SU-DHL-6 (cell line): ENCODE measurements around the gene IFIT3.

Source experiments
- H2AFZ ChIP-seq: fragments of 200-600 bp; sonication (generic); 2 replicates; pipeline ENCODE4 v1.6.1; 2014; ENCODE audit warnings: low read depth, mild to moderate bottlenecking, moderate library complexity, mixed read lengths, antibody characterized with exemption, low read length; ENCODE audit not compliant: severe bottlenecking
- H3F3A ChIP-seq: fragments of 200-600 bp; shearing (Covaris generic); 2 replicates; pipeline ENCODE4 v1.6.0; 2016; ENCODE audit warnings: antibody characterized with exemption, mild to moderate bottlenecking; ENCODE audit not compliant: insufficient read depth
- H3K27ac ChIP-seq: fragments of 200-600 bp; sonication (generic); 2 replicates; pipeline ENCODE4 v1.5.1; 2016; ENCODE audit warnings: low read depth, mild to moderate bottlenecking, low read length, moderate library complexity, mixed read lengths
- H3K27me3 ChIP-seq: fragments of 200-600 bp; sonication (generic), shearing (Covaris generic); 2 replicates; pipeline ENCODE4 v1.6.0; 2014; ENCODE audit warnings: mild to moderate bottlenecking, low read length
- H3K36me3 ChIP-seq: fragments of 200-600 bp; sonication (generic); 2 replicates; pipeline ENCODE4 v1.6.1; 2014; ENCODE audit warnings: mild to moderate bottlenecking, low read length, mixed read lengths
- H3K4me2 ChIP-seq: fragments of 300-600, 200-600 bp; shearing (Covaris generic), sonication (generic); 2 replicates; pipeline ENCODE4 v1.6.0; 2014; ENCODE audit warnings: low read length, low read depth, mild to moderate bottlenecking; ENCODE audit not compliant: poor library complexity, severe bottlenecking
- H3K4me3 ChIP-seq: fragments of 200-600 bp; sonication (generic); 2 replicates; pipeline ENCODE4 v1.5.1; 2014; ENCODE audit warnings: antibody characterized with exemption, low read length, mild to moderate bottlenecking, mixed read lengths; ENCODE audit not compliant: insufficient read depth, poor library complexity, severe bottlenecking
- H3K79me2 ChIP-seq: fragments of 200-600 bp; sonication (generic); 2 replicates; pipeline ENCODE4 v1.6.1; 2014; ENCODE audit warnings: mild to moderate bottlenecking, low read length, moderate library complexity; ENCODE audit not compliant: insufficient read depth
- H3K9ac ChIP-seq: fragments of 200-600 bp; sonication (generic); 2 replicates; pipeline ENCODE4 v1.7.0; 2014; ENCODE audit warnings: mild to moderate bottlenecking, low read length
- H3K9me2 ChIP-seq: fragments of 200-600 bp; sonication (generic); replicated peaks from 2 replicates; pipeline ENCODE4 v1.6.1; 2014; ENCODE audit warnings: low read length; ENCODE audit not compliant: insufficient read depth
- H3K9me3 ChIP-seq: fragments of 200-600 bp; sonication (generic); 2 replicates; pipeline ENCODE4 v1.6.1; 2014; ENCODE audit warnings: low read length, mixed read lengths; ENCODE audit not compliant: insufficient read depth
- H4K20me1 ChIP-seq: fragments of 200-600 bp; sonication (generic); 2 replicates; pipeline ENCODE4 v1.6.1; 2014; ENCODE audit warnings: low read depth, mild to moderate bottlenecking, antibody characterized with exemption, low read length, moderate library complexity, mixed read lengths
- CTCF ChIP-seq: fragments of 200-600 bp; sonication (generic); IDR thresholded peaks from one replicate; pipeline ENCODE4 v1.5.1; 2017; ENCODE audit warnings: antibody characterized with exemption, mild to moderate bottlenecking, low read length, moderate library complexity; ENCODE audit not compliant: insufficient read depth, poor library complexity, severe bottlenecking
- EZH2phosphoT487 ChIP-seq: fragments of 200-600 bp; sonication (generic), shearing (Covaris generic); conservative IDR thresholded peaks from 2 replicates; pipeline ENCODE4 v1.6.1; 2018; ENCODE audit warnings: mild to moderate bottlenecking, antibody characterized with exemption, low read length, moderate library complexity, mixed read lengths

Gene IFIT3

GRCh38 chr10:89342206-89342958, 14.6 kb downstream of the IFIT3 start:
- H3K27ac ChIP-seq, result no peak overlapping the region
- H3K27me3 ChIP-seq, result 0 out of 2 replicates have a peak, but pooled peaks cover 3% of the 10 kb centered on the region
- no peak overlapping the region for H3K9ac ChIP-seq
- TF ChIP-seq EZH2phosphoT487, result no peak
- TF ChIP-seq CTCF, result no peak
- H2AFZ ChIP-seq, result no peak overlapping the region
- no peaks in the 10 kb centered on the region for H3K79me2 ChIP-seq
- H3F3A ChIP-seq, result no peaks in the 10 kb centered on the region
- H3K4me3 ChIP-seq, result no peak overlapping the region
- no peaks in the 10 kb centered on the region for H3K36me3 ChIP-seq
- H3K9me2 ChIP-seq, result no peaks in the 10 kb centered on the region
- no peaks in the 10 kb centered on the region for H4K20me1 ChIP-seq
- no peak overlapping the region for H3K4me2 ChIP-seq
- no peaks in the 10 kb centered on the region for H3K9me3 ChIP-seq

GRCh38 chr10:89343089-89343767, 15.4 kb downstream of the IFIT3 start:
- H3K9me2 ChIP-seq, result no peaks in the 10 kb centered on the region
- no peaks in the 10 kb centered on the region for H3K9me3 ChIP-seq
- H3K79me2 ChIP-seq, result no peaks in the 10 kb centered on the region
- TF ChIP-seq CTCF, result no peak
- TF ChIP-seq EZH2phosphoT487, result no peak
- H3K27me3 ChIP-seq, result 0 out of 2 replicates have a peak, but pooled peaks cover 3% of the 10 kb centered on the region
- H3K4me3 ChIP-seq, result no peak overlapping the region
- no peak overlapping the region for H2AFZ ChIP-seq
- H3K9ac ChIP-seq, result no peak overlapping the region
- H3K36me3 ChIP-seq, result no peaks in the 10 kb centered on the region
- H4K20me1 ChIP-seq, result no peaks in the 10 kb centered on the region
- H3K27ac ChIP-seq, result no peak overlapping the region
- no peaks in the 10 kb centered on the region for H3F3A ChIP-seq
- H3K4me2 ChIP-seq, result no peak overlapping the region

- Histone ChIP-seq H3K4me3 (no peak overlapping the region), H2AFZ (no peak overlapping the region), H3K9ac (no peak overlapping the region), H3K79me2 (no peaks in the 10 kb centered on the region), H3K36me3 (no peaks in the 10 kb centered on the region), H3K27ac (no peak overlapping the region), H3K27me3 (0 out of 2 replicates have a peak, but pooled peaks cover 3% of the 10 kb centered on the region), H3K4me2 (no peak overlapping the region), H3F3A (no peaks in the 10 kb centered on the region), H3K9me2 (no peaks in the 10 kb centered on the region), H4K20me1 (no peaks in the 10 kb centered on the region), H3K9me3 (no peaks in the 10 kb centered on the region)
- TF ChIP-seq EZH2phosphoT487 (no peak), CTCF (no peak)
These were observed 16.4 kb downstream of the IFIT3 start for GRCh38 chr10:89344156-89344555.
